Prostate gland (tissue), 2 donors: ENCODE data around the gene FAM111B. TPM values are rescaled to one million over a fixed set of nuclear protein-coding genes. Genes with fewer than 3 reads are reported as not detected.

Experiments
- DNase-seq: peaks from one replicate; pipeline ENCODE4 v3.0.0-alpha.2; 2019; ENCODE audit warnings: low spot score
- H3K27ac ChIP-seq, 2 donors: fragments of 200-600 bp; sonication (generic); 2 replicates each; pipeline ENCODE4 v1.5.1; 2017 to 2019
- H3K27me3 ChIP-seq: fragments of 200-600 bp; sonication (generic); replicated peaks from 2 replicates; pipeline ENCODE4 v1.5.1; 2019; ENCODE audit not compliant: insufficient read depth
- H3K36me3 ChIP-seq, 2 donors: fragments of 200-600 bp; sonication (generic); 1 replicate in 1 of 2; 2 replicates in 1 of 2; pipeline versions ENCODE4 v1.5.1 to v1.8.1; 2017 to 2019
- H3K4me1 ChIP-seq: fragments of 200-600 bp; sonication (generic); replicated peaks from 2 replicates; pipeline ENCODE4 v1.5.1; 2019
- H3K4me3 ChIP-seq, 2 donors: fragments of 200-600 bp; sonication (generic); 2 replicates each; pipeline ENCODE4 v1.5.1; 2017 to 2019
- H3K9me3 ChIP-seq: fragments of 200-600 bp; sonication (generic); 2 replicates; pipeline ENCODE4 v1.5.1; 2017
- POLR2A ChIP-seq: fragments of 450-650 bp; IDR thresholded peaks from one replicate; pipeline ENCODE4 v1.6.1; 2016; ENCODE audit warnings: antibody characterized with exemption, mild to moderate bottlenecking
- POLR2AphosphoS5 ChIP-seq: sonication (generic); formaldehyde crosslinking; IDR thresholded peaks from one replicate; pipeline ENCODE4 v1.6.1; 2017; ENCODE audit warnings: antibody characterized with exemption
- WGBS: methylation state at CpG from one replicate; pipeline ENCODE4 v1.1.5; 2018; 5-methylcytosine and 5-hydroxymethylcytosine counted together
- intact Hi-C: fragments of 100-400 bp; cut with DNase I; formaldehyde crosslinking; loops from one replicate; pipeline ENCODE4 v1.14.2; 2022
- total RNA-seq, 2 donors: library from RNA; depleted of rRNA; stranded (reverse); fragments of >200 nt; gene quantifications; one replicate each; pipeline ENCODE4 v1.1.0, GENCODE V29; 2016
- TF ChIP-seq, protein P1 (sequence below), 4 experiments: fragments of 200-600 bp in 2 of 4; fragments of 450-650 bp in 2 of 4; sonication (generic) in 2 of 4; IDR thresholded peaks; 1 replicate in 3 of 4; 2 replicates in 1 of 4; pipeline ENCODE4 v1.5.1; 2016 to 2019; ENCODE audit warnings: antibody characterized with exemption in 4 of 4, mild to moderate bottlenecking in 2 of 4, moderate library complexity in 2 of 4

The FAM111B gene
- total RNA-seq, 2 donors from 2014 or later, result 0.62 to 1.4 TPM

GRCh38 chr11:59112494-59112893 is 5.5 kb downstream of the FAM111B start:
- TF ChIP-seq POLR2A (no peak), POLR2AphosphoS5 (no peak)
- TF ChIP-seq, protein P1, sequence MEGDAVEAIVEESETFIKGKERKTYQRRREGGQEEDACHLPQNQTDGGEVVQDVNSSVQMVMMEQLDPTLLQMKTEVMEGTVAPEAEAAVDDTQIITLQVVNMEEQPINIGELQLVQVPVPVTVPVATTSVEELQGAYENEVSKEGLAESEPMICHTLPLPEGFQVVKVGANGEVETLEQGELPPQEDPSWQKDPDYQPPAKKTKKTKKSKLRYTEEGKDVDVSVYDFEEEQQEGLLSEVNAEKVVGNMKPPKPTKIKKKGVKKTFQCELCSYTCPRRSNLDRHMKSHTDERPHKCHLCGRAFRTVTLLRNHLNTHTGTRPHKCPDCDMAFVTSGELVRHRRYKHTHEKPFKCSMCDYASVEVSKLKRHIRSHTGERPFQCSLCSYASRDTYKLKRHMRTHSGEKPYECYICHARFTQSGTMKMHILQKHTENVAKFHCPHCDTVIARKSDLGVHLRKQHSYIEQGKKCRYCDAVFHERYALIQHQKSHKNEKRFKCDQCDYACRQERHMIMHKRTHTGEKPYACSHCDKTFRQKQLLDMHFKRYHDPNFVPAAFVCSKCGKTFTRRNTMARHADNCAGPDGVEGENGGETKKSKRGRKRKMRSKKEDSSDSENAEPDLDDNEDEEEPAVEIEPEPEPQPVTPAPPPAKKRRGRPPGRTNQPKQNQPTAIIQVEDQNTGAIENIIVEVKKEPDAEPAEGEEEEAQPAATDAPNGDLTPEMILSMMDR (IDR thresholded peaks at IDR 0.05), result no peak
- no peaks in the 10 kb centered on the region for H3K36me3 ChIP-seq
- no peak for DNase-seq
- H3K4me3 ChIP-seq, result no peak overlapping the region
- H3K27ac ChIP-seq, result no peak overlapping the region
- H3K4me1 ChIP-seq, result no peaks in the 10 kb centered on the region
- no peaks in the 10 kb centered on the region for H3K27me3 ChIP-seq
- 82% methylated on average over 2 of the region's 2 CpGs for WGBS
- intact Hi-C loops, result no loop called here
- H3K9me3 ChIP-seq, result no peaks in the 10 kb centered on the region

DNA sequence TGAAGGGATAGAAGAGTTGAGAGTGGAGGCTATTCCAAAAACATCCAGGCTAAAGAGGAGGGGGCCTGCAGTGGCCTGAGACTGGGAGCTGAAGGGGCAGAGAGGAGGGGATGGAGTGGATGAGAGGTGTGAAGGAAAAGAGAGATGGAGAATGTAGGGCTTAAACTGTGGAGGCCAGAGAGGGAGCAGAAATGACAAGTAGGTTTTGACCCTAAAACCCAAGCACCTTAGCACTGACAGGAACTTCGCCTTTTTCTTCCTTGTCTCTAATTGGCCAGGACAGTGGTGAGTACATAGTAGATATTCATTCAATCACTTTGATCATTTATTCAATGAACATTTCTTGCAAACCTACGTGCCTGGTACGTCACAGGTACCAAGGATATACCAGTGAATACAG is 7.3 kb downstream of the FAM111B start:
- Histone ChIP-seq H3K4me3 (no peak overlapping the region), H3K36me3 (no peaks in the 10 kb centered on the region), H3K9me3 (no peaks in the 10 kb centered on the region), H3K27ac (no peak overlapping the region), H3K27me3 (no peaks in the 10 kb centered on the region), H3K4me1 (no peaks in the 10 kb centered on the region)
- intact Hi-C loops, result no loop called here
- WGBS, result 99% methylated on average over 3 of the region's 3 CpGs
- no peak for DNase-seq
- TF ChIP-seq, protein P1 (IDR thresholded peaks at IDR 0.05), result no peak
- TF ChIP-seq POLR2AphosphoS5 (no peak), POLR2A (no peak)

DNA sequence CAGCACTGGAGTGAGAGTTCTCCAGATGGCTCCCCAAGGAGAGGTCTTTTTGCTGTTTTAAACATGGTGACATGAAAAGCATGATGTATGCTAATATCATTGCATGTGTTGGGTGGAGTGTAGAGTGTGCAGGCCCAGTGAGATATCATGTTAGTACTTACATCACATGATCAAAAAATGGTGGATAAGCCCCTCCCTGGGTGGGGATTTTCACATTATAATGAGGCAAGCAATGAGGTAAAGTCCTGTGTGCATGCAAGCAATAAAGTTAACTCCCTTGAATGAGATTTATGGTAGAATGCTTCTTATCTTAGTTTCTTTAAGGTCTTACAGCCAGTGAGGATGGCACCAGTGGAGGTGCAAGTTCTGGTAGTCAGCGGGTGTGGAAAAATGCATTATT is 8.5 kb downstream of the FAM111B start:
- H3K4me3 ChIP-seq, result no peak overlapping the region
- H3K27me3 ChIP-seq, result no peaks in the 10 kb centered on the region
- intact Hi-C loops, result no loop called here
- no peaks in the 10 kb centered on the region for H3K4me1 ChIP-seq
- TF ChIP-seq POLR2A (no peak), POLR2AphosphoS5 (no peak)
- TF ChIP-seq, protein P1 (IDR thresholded peaks at IDR 0.05), result no peak
- 96% methylated on average over 1 of the region's 1 CpG for WGBS
- no peak for DNase-seq
- H3K36me3 ChIP-seq, result no peaks in the 10 kb centered on the region
- H3K27ac ChIP-seq, result no peak overlapping the region
- H3K9me3 ChIP-seq, result no peaks in the 10 kb centered on the region

DNA sequence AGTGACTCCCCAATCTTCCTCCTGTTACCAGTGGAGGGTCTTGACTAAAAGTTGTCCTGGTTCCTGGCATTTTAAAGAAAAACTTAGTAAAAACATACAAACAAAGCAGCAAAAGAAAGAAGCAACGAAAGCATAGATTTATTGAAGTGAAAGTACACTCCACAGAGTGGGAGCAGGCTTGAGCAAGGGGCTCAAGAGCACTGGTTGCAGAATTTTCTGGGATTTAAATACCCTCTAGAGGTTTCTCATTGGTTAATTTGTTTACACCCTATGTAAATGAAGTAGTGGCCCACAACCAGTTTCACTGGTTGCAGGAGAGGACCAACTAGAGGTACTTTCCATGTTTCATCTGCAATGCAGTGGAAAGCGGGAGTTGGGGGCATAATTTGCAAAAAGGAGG is 10.7 kb downstream of the FAM111B start:
- intact Hi-C loops, result no loop called here
- H3K36me3 ChIP-seq, result no peaks in the 10 kb centered on the region
- TF ChIP-seq POLR2AphosphoS5 (no peak), POLR2A (no peak)
- TF ChIP-seq, protein P1 (IDR thresholded peaks at IDR 0.05), result no peak
- no peak overlapping the region for H3K4me3 ChIP-seq
- H3K9me3 ChIP-seq, result no peaks in the 10 kb centered on the region
- no peaks in the 10 kb centered on the region for H3K4me1 ChIP-seq
- no peaks in the 10 kb centered on the region for H3K27me3 ChIP-seq
- no peak overlapping the region for H3K27ac ChIP-seq
- DNase-seq, result no peak
- 100% methylated on average over 2 of the region's 2 CpGs for WGBS

- no peak for DNase-seq
- no peaks in the 10 kb centered on the region for H3K27me3 ChIP-seq
- no peak for TF ChIP-seq POLR2AphosphoS5
- TF ChIP-seq, protein P1 (IDR thresholded peaks at IDR 0.05), result no peak
- no peak for TF ChIP-seq POLR2A
- H3K9me3 ChIP-seq, result no peaks in the 10 kb centered on the region
- H3K4me3 ChIP-seq, result no peak overlapping the region
- intact Hi-C loops, result no loop called here
- no peaks in the 10 kb centered on the region for H3K36me3 ChIP-seq
- H3K27ac ChIP-seq, result no peak overlapping the region
- no peaks in the 10 kb centered on the region for H3K4me1 ChIP-seq
Observed at GRCh38 chr11:59119826-59120225, 12.8 kb downstream of the FAM111B start.
